ENCODE measurements around the gene SLC41A3. TPM values are rescaled to one million over a fixed set of nuclear protein-coding genes. Genes with fewer than 3 reads are reported as not detected.
A peak's percentile ranks its signal among the peaks of the same experiment; 100 is the strongest.

SLC41A3 gene
- total RNA-seq: 53.4 TPM

DNA sequence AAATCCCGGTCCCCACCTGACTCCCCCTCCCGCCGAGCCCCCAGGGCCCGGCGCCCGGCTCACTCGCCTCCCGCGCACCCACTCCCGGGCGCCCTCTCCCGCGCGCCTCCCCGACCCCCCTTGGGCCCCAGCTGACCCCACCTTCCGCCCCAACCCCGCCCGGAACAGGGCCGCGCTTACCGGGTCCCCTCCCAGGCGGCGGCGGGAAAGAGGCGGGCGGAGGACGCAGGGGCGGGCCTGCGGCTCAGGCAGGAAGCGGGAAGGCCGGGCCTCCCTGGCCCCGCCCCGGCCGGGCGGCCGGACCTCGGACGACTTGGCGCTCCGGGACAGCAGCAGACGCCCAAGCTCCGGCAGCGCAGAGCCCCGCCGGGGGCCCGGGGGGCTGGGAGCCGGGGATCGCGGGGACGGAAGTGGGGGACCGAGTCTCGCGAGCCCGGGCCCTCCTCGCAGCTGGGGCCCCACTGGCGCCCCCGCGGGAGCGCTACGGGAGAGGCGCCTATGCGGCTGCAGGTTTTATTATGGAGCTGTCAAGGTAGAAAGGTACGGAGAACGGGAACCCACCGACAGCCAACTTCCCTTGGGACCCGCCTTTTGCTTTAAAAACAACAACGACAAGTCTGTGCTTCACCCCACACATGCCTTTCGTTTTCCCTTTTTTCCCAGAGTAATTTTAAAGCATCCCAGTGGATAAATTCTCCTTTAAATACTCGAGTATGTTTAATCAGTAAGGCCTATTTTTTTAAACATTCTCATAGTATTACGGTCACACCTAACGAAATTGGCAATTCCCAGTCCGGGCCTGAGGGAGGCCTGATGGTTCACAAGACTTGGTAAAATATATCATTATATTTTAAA, at the start of gene SLC41A3:
Gene SLC41A3, minus strand, starts transcription at position 212 of the 855 bp plus-strand sequence. CDS start 15,905 bp downstream, outside the sequence.
- DNase-seq (ENCODE audit: low spot score in 2 of 2) (peak; percentile 88 to 89), FAIRE-seq (no peak)

DNA sequence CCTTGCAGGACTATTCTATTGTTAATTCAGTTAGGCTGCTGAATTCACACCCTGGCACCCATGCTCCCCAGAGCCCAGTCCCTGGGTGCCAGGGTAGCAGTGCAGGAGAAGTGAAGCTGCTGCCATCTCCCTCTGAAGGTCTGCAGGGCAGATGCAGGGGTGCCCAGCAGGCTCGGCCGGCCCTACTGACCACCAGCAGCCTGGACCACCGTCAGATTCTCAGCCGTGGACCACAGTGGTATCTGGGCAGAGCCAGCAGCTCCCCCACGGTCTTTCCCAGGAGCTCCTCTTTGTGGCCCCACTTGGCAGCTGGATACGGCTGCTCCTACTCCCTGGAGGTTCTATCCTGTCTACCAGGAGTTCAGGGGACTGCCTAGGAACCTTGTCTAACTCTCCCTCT, 49.7 kb upstream of the SLC41A3 start:
- FAIRE-seq (no peak), DNase-seq (ENCODE audit: low spot score in 2 of 2) (no peak)

DNA sequence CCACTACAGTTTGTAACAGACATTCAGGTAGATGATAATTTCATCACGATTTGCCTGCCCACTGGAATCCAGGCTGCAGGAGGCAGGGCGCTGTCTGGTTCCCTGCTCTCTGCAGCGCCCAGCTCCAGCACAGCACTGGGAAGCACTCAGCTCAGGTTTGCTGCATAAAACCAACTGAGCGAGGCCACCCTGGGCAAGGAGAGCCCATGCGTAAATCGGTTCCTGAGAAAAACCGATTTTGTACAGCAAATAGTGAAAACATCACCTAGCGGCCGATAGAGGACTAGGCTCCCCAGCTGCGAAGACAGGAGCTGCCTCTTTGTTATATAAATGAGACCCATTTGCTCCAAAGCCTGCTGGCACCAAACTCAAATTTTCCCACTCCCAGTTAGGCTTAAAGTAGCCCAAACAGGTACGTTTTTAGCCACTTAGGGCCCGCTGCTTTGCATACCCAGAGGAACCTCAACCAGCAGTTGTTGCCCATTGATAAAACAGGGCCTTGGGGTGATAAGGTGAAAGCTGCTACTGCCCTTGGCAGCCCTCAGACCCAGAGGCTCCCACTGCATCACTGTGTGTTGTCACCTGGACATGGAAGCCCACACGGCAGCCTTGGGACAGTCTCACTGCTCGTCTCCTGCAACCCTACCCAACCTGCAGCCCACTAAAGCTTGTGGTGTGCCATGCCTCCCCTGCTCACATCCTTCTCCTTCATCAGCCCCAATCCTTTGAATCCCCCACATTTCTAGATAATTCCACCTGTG, 49.0 kb upstream of the SLC41A3 start:
- FAIRE-seq: no peak

DNA sequence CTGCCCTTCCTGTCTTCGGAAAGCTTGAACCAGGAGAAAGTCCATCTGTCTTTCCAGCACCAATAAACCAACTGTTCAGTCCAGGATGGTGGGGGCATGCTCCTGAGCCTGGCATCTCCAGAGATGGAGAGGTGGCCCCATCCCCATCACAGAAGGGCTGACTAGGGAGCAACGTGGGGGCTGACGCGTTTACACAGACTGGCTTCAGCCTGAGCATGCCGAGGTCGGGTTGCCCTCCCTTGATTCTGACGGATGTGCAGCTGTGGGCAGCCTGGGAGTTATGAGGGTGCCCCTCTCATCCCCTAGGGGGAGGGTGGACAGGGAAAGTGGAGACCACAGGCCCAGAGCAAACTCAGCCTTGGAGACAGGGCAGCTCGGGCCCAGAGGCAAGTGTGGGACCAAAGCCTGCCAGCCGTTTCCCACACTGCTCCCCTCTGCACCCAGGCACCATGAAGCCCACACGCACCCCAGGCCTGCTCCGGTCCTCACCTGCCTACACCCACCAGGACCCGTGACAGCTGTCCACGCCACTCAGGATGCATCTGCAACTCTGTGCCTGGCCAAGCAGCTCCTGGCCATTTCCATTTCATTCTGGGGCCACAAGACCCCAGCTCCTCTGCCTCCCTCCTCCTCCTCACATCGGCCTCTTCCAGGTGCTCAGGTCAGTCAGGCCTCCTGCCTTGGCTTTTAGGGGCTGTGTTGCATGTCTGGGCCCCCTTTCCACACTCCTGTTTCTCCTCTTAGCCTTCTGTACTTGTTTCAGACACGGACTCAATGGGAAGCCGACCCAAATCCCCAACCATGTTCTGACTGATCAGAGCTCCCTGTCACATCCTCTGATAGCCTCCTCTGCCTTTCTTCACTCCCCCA, 48.2 kb upstream of the SLC41A3 start:
- DNase-seq (ENCODE audit: low spot score in 2 of 2) (no peak), FAIRE-seq (no peak)

More for the DNA sequence above, 49.0 kb upstream of the SLC41A3 start:
- no peak for DNase-seq (ENCODE audit: low spot score in 2 of 2)

DNA sequence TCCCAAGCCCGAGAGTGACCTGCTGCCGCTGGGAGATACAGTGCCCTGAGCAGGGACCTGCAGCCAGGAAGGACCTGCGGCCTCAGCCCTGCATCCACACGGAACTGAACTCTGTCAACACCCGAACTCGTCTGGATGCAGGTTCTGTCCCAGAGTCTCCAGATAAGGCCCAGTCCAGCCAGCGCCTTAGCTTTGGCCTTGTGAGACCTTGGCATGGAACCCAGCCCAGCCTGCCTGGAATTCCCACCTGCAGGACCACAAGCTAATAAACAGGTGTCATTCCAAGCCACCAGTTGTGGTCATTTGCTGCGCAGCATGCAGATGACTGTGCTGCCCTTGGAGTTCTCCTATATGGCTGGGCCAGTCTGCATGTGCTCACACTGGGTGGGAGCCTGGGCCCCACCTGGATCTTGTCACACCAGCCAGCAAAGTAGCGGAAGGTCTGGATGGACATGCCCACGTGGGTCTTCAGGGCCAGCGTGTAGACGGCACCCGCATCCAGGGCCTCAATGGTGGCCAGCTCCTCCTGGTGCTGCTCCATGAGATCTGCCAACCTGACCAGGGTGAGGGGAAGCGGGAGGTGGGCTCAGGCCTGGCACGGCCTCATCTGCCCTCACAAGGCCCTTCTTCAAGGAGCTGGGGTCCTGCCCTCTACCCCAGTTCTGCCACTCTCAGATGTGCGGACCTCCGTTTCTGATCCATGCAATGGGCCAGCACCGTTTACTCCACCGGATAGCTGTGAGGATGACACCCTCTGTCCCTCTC, 47.2 kb upstream of the SLC41A3 start:
- DNase-seq (ENCODE audit: low spot score in 2 of 2) (no peak), FAIRE-seq (no peak)

DNA sequence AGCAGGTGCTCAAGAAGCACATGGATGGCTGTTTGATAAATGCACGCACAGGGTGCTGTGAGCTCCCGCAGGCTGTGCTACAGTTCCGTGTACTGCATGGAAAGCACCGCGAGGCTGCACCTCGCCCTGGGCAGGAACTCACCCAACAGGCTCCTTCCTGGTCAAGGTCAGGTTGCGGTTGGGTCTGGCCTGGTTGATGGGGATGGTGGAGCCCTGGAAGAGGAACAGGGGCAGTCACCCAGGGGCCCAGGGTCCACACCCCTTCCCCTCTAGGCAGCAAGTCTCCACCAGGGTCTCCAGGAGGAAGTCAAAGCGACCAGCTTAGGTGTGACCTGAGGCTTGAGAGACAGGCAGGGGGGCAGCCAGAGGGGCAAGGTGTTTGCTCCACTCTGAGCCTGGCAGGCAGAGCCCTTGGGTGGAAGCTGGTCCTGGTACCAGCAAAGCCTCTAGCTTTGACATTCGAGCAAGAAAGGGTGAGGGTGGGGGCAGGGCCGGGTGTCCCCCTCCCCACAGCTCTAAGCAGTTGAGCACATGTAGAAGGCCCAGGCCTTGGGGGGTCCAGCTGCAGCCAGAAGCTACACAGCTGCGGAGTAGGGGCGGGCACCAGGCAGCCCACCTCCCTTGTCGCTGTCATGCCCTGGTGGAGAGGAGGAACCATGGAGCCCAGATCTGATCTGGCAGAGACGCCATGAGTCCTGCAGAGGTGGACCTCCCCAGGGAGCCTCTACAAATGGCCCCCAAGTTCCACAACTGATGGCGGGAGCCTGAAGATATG, 46.3 kb upstream of the SLC41A3 start:
- FAIRE-seq: no peak
- no peak for DNase-seq (ENCODE audit: low spot score in 2 of 2)

DNA sequence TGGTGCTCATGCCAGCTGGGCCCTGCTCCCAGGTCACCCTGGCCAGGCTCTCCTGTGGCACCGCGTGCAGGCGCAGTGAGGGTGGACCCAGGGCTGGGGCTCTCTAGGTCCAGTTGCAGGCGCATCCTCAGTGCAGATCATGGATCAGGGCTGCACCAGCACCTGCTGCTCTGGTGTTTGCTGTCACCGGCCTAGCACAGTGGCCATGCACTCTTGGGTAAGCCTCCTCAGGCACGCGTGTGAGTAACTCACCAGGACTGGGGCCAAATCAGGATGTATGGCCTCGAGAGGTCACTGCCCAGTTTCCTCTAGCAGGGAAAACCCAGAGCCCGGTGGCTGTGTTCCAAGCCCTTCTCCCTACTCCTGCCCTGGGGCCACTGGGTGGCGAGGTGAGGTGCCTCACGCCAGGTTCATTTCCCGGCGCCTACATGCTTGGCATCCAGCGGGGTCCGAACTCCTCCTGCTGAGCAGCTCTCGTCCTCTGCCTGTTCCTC, 45.5 kb upstream of the SLC41A3 start:
- DNase-seq (ENCODE audit: low spot score in 2 of 2) (no peak), FAIRE-seq (no peak)

DNA sequence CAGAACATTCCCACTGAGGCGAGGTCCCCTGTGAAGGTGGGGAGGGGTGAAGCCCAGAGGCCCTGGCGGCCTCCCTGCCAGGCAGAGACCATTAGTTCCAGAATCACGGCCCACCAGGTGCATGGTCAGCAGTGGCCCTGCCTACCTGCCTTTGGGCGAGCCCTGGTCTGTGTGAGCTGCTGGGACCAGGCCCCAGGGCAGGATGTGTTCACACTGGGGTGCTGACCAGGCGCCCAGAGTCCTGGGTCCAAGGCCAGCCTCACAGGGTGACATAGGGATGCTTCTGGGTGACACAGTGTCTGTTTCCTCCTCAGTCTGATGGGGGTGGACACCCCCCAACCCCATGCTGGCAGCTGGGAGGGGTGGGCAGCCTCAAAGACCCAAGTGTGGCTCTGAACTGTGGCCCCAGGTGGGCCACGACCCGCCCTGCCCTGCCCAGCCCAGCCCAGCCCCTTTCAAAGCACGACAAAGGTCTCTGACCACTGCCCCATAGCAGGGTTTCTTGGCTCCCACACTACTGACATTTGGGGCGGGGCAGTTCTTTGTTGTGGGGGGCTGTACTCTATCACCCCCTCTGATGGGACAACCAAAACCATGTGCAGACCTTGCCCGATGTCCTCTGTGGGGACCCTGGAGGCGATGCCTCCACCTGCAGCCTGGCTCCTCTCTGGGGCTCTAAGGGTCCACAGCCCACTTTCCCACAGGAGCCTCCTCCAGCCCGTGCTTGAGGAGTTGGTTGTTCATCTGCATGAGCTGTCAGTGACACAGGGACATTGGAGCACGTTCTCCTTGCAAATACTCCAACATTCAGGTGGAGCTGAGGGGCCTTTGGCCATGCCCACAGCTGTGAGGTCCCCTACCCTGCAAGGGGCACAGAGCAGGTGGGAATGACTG, 44.8 kb upstream of the SLC41A3 start:
- no peak for FAIRE-seq
- DNase-seq (ENCODE audit: low spot score in 2 of 2): no peak

DNA sequence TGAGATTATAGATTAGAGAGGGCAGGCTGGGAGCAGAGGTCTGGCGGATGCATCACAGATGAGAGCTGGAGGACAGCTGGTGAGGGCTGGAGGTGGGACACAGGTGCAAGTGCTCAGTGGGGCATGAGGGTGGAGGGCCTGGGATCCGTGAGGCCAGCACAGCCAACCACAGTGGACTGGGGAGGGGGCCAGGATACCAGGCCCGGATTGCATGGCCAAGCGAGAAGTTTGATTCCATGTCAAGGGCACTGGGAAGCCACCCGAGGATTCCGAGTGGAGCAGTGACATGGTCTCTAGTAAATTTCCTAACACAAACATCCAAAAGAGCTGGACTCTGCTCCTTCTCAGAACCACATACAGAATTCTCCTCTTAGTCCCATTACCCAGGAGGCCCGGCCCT, 44.0 kb upstream of the SLC41A3 start:
- no peak for FAIRE-seq

DNA sequence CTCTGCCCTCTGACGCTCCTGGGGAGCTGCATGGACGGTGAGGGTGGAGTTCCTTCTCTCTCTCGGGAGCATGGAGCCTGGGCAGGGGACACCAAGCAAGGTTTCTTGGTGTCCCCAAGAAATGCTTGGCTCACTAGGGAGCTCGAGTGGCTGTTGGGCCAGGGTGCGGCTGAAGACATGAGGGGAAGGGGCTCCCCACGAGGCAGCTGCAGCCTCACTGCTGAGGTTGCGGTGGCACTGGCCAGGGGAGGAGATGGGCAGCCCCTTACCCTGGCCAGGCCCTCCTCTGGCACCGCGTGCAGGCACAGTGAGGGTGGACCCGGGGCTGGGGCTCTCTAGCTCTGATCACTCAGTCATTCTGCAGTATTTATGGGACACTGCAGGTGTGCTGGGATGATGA, 43.5 kb upstream of the SLC41A3 start:
- DNase-seq (ENCODE audit: low spot score in 2 of 2): no peak
- no peak for FAIRE-seq

More for the DNA sequence above, 44.0 kb upstream of the SLC41A3 start:
- DNase-seq (ENCODE audit: low spot score in 2 of 2): no peak

DNA sequence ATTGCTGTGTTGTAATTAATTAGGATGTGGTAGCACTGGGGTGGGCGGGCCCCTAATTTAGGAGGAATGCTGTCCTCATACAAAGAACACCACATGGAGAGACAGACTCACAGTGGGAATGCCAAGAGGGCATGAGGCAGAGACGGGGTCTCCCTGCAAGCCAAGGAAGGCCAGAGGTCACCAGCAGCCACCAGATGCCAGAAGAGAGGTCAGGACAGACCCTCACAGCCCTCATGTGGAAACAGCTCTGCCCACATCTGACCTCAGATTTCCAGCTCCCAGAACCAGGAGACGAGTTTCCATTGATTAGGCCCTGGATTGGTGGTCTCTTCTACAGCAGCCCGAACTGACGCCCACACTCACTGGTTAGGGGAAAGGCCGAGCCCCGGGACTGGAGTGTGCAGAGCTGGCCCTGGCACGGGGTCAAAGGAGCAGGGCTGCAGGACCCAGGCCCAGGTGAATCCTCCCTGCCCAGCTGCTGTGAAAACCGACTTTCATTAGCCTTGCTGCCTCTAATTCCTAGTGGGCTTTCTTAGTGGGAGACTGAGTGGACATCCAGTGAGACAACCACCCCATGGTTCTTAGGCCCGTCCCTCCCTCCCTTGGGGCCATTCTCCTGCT, 43.0 kb upstream of the SLC41A3 start:
- FAIRE-seq (no peak), DNase-seq (ENCODE audit: low spot score in 2 of 2) (no peak)

DNA sequence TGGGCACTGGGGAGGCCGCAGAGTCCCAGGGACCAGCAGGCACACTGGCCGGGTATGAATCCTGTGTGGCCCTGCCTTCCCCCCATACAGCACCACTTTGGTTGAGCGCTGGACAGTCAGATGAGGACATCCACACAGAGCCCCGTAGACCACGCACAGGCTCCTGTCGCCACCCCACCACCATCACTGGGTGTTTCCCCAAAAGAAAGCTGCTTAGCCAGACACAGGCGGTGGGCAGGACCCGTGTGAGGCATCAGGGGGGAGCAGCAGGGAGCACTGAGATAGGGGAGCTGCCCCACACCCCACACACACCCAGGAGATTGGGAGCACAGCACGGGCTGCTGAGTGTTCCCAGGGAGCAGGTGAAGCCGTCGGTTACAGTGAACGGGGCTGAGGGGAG, 42.4 kb upstream of the SLC41A3 start:
- DNase-seq (ENCODE audit: low spot score in 2 of 2) (no peak), FAIRE-seq (no peak)

DNA sequence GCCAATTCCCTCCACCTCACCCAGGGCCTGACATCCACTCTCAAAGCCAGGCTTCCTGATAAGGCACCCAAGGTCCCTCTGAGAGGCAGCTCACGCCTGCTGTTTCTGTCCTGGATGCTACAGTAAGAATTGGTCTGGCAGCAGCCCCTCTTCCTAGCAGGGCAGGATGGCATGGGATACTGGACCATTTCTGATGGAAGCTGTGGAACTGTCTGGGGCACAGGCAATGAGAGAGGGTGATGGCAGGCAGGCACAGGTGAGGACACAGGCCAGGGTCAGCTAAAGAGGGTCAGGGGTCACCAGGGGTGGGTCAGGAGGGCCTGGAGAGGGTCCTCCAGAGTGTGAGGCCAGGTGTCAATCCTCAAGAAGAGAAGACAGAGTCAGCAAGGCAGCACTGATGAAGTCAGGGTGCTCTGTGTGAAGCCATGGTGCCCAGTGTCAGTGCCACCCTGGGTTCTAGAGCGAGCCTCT, 41.9 kb upstream of the SLC41A3 start:
- DNase-seq (ENCODE audit: low spot score in 2 of 2) (no peak), FAIRE-seq (no peak)

DNA sequence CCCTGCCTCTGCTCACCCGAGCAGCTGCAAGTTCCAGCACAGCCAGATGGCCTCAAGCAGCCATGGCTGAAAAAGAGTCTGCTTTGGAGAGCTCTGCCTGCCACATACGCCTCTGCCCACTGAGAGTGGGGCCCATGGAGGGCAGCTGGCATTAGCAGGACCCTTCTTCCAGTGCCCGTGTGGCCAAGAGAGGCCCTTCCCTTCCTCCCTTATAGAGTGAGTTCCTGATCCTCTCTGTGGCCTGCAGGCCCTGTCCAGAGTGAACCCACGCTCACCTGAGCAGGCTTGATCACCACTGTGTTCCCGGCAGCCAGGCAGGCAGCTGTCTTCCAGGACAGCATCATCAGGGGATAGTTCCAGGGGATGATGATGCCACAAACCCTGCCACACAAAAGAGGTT, 41.4 kb upstream of the SLC41A3 start:
- DNase-seq (ENCODE audit: low spot score in 2 of 2) (no peak), FAIRE-seq (no peak)

DNA sequence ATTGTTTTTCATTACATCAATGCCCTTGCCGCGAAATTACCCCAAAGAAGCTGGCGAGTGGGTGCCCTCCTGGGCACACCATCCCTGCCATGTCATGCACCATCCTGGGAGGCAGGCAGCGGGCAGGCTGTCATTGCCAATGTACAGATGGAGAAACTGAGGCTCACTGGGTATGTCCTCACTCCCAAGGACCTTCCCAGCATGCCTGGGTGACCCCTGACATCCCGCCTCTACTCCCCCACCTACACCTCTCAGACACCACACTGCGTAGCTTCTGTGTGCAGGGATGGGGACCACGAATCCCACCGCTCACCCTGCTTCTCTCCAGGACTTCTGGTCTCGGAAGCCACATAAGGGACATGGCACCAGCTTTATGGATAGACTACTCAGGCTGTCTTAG, 41.0 kb upstream of the SLC41A3 start:
- FAIRE-seq: no peak
- DNase-seq (ENCODE audit: low spot score in 2 of 2): no peak

DNA sequence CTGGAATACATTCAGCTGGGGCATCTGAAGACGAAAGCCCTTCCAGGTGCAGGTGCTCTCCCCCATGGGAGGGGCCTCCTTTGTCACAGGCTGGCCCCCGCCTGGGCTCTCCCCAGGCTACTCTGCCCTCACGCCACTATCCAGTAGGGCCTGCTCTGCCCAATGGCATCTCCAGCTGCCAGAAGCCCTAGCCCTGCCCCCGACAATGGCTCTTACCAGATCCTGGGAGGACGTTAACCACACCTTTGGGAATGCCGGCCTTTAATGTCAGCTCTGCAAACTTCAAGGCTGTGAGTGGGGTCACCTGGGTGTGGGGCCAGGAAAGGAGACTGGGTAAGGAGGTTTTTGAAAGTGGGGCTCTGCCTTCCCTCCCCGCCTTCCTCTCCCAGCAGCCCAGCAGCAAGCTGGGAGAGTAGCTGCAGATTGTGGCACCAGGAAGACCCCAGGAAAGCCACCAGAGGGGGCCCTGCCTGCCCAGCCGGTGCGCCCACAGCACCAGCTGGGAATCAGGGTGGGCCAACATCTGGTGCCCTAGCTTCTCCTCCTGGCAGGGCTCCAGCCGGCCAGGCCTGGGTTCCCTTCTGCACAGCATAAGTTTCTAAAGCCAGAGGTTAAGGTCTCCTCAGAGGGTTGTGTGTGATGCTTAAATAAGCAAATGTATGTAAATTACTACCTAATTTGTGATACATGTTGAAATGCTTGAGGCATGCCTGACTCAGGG, 40.4 kb upstream of the SLC41A3 start:
- FAIRE-seq: no peak
- DNase-seq (ENCODE audit: low spot score in 2 of 2): no peak

DNA sequence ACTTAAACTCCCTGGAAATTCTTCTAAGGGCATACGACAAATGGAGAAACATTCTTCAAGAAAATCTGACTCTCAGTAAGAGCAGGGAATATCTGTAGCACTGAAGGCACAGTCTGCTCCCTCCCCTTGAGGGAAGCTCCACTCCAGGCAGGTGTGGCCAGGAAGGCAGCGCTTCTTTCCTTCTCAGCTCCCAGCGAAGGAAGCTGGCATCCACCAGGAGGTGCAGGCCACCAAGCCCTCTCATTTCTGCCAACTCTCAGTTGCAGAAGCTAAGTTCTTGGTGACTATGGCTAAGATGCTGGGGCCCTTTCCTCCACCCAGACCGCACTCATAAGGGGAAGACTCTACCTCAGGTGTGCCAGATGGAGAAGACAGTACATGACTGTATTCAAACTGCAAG, 37.7 kb upstream of the SLC41A3 start:
- DNase-seq (ENCODE audit: low spot score in 2 of 2): no peak
- FAIRE-seq: no peak

Data from frontal cortex (tissue), 4 donors.